HepG2 (cell line): ENCODE data around the gene ZNF554. TPM values are rescaled to one million over a fixed set of nuclear protein-coding genes. Genes with fewer than 3 reads are reported as not detected.

Source experiments
- HES4 ChIP-seq: sonication (generic); formaldehyde crosslinking; IDR thresholded peaks from 2 replicates; pipeline ENCODE4 v1.9.0; 2021; ENCODE audit warnings: mild to moderate bottlenecking, missing genetic modification reagents, borderline replicate concordance
- KLF9 ChIP-seq: IDR thresholded peaks from 2 replicates; pipeline ENCODE4 v1.6.1; 2016; ENCODE audit warnings: low read depth
- MED8 ChIP-seq: sonication (generic); formaldehyde crosslinking; IDR thresholded peaks from 2 replicates; pipeline ENCODE4 v1.8.1; 2023; ENCODE audit warnings: mild to moderate bottlenecking, missing genetic modification reagents; ENCODE audit not compliant: insufficient replicate concordance
- MEF2D ChIP-seq: sonication (generic); formaldehyde crosslinking; IDR thresholded peaks from 2 replicates; pipeline ENCODE4 v1.5.1; 2020; ENCODE audit warnings: mild to moderate bottlenecking, missing genetic modification reagents
- RFXANK ChIP-seq: IDR thresholded peaks from 2 replicates; pipeline ENCODE4 v1.6.1; 2016
- SNAPC2 ChIP-seq: sonication (generic); formaldehyde crosslinking; IDR thresholded peaks from 2 replicates; pipeline ENCODE4 v1.8.1; 2022; ENCODE audit warnings: mild to moderate bottlenecking, missing genetic modification reagents
- ZNF251 ChIP-seq: sonication (generic); formaldehyde crosslinking; IDR thresholded peaks from 2 replicates; pipeline ENCODE4 v1.9.0; 2021; ENCODE audit warnings: mild to moderate bottlenecking, missing genetic modification reagents
- ZNF484 ChIP-seq: sonication (generic); formaldehyde crosslinking; IDR thresholded peaks from 2 replicates; pipeline ENCODE4 v1.5.1; 2020; ENCODE audit warnings: mild to moderate bottlenecking, low read depth, missing genetic modification reagents, borderline replicate concordance
- ZNF510 ChIP-seq: sonication (generic); formaldehyde crosslinking; IDR thresholded peaks from 2 replicates; pipeline ENCODE4 v1.4.0; 2020; ENCODE audit warnings: low read depth, mild to moderate bottlenecking, missing genetic modification reagents
- ZNF629 ChIP-seq: sonication (generic); formaldehyde crosslinking; conservative IDR thresholded peaks from 2 replicates; pipeline ENCODE4 v1.5.0; 2020; ENCODE audit warnings: missing genetic modification reagents
- ZNF775 ChIP-seq: sonication (generic); formaldehyde crosslinking; IDR thresholded peaks from 2 replicates; pipeline ENCODE4 v1.4.0; 2020; ENCODE audit warnings: missing genetic modification reagents, mild to moderate bottlenecking, moderate library complexity, borderline replicate concordance
- ZNF883 ChIP-seq: sonication (generic); formaldehyde crosslinking; IDR thresholded peaks from 2 replicates; pipeline ENCODE4 v1.5.1; 2020; ENCODE audit warnings: mild to moderate bottlenecking, missing genetic modification reagents; ENCODE audit errors: not compliant biosample characterization
- polyA plus RNA-seq, 8 experiments: library from polyadenylated mRNA; depleted of rRNA in 3 of 8; stranded (reverse) in 7 of 8; unstranded in 1 of 8; fragments of >200 nt; fragmentation: Illumina TruSeq in 4 of 8; extraction: Trizol in 4 of 8; gene quantifications; 2 replicates each; pipeline versions ENCODE4 v1.2.1 to v1.2.3, GENCODE V29; 2011 to 2016; ENCODE audit warnings: low read depth in 4 of 8, missing spikeins in 1 of 8, mixed read lengths in 1 of 8; ENCODE audit not compliant: insufficient read depth in 1 of 8
- total RNA-seq, 5 experiments: library from RNA; depleted of rRNA; stranded (reverse); fragments of >200 nt; fragmentation: Illumina TruSeq; extraction: Trizol; gene quantifications; 2 replicates each; pipeline ENCODE4 v1.2.3, GENCODE V29; 2016; ENCODE audit warnings: low read depth in 1 of 5
- TF ChIP-seq, protein P1 (sequence below): IDR thresholded peaks from 2 replicates; pipeline ENCODE4 v1.6.1; 2012; ENCODE audit warnings: low read length, improper control_type of control experiment
- TF ChIP-seq, protein P2 (sequence below): sonication (generic); formaldehyde crosslinking; IDR thresholded peaks from 2 replicates; pipeline ENCODE4 v1.5.0; 2020; ENCODE audit warnings: missing genetic modification reagents
- TF ChIP-seq, protein P3 (sequence below): sonication (generic); formaldehyde crosslinking; IDR thresholded peaks from 2 replicates; pipeline ENCODE4 v1.4.0; 2020; ENCODE audit warnings: missing genetic modification reagents
- TF ChIP-seq, protein P4 (sequence below): IDR thresholded peaks from 2 replicates; pipeline ENCODE4 v1.6.1; 2016; ENCODE audit warnings: low read depth, control low read depth
- TF ChIP-seq, protein P5 (sequence below): sonication (generic); formaldehyde crosslinking; IDR thresholded peaks from 2 replicates; pipeline ENCODE4 v1.5.1; 2020; ENCODE audit warnings: missing genetic modification reagents, mild to moderate bottlenecking, borderline replicate concordance
- TF ChIP-seq, protein P6 (sequence below): sonication (generic); formaldehyde crosslinking; IDR thresholded peaks from 2 replicates; pipeline ENCODE4 v1.4.0; 2020; ENCODE audit warnings: missing genetic modification reagents

Gene ZNF554
- total and polyA plus RNA-seq, 2 of the 13 experiments (the other 11 are each of a cell fraction or from before 2014, with no cell fraction given): 2.2 to 2.7 TPM

DNA sequence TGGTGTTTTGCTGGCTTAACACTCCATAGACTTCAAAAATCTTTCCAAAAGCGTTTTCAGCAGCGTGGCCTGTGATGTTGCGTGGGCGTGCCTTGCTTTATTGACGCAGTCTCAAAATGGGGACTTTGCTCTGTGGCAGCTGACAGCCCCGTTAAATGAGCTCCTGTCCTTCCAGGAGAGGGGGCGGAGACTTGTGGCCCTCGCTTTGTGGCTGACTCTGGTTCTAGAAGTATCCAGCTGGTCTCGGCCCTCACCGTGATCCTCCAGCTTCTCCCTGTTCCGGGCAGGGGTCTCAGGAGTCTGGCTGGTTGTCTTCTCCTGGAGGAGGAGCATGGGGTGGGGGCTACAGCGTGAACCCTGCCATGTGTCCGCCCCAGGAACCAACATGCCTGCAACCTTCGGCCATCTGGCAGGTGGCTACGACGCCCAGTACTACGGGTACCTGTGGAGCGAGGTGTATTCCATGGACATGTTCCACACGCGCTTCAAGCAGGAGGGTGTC, 8.4 kb upstream of the ZNF554 start (continued):
- TF ChIP-seq, protein P1, sequence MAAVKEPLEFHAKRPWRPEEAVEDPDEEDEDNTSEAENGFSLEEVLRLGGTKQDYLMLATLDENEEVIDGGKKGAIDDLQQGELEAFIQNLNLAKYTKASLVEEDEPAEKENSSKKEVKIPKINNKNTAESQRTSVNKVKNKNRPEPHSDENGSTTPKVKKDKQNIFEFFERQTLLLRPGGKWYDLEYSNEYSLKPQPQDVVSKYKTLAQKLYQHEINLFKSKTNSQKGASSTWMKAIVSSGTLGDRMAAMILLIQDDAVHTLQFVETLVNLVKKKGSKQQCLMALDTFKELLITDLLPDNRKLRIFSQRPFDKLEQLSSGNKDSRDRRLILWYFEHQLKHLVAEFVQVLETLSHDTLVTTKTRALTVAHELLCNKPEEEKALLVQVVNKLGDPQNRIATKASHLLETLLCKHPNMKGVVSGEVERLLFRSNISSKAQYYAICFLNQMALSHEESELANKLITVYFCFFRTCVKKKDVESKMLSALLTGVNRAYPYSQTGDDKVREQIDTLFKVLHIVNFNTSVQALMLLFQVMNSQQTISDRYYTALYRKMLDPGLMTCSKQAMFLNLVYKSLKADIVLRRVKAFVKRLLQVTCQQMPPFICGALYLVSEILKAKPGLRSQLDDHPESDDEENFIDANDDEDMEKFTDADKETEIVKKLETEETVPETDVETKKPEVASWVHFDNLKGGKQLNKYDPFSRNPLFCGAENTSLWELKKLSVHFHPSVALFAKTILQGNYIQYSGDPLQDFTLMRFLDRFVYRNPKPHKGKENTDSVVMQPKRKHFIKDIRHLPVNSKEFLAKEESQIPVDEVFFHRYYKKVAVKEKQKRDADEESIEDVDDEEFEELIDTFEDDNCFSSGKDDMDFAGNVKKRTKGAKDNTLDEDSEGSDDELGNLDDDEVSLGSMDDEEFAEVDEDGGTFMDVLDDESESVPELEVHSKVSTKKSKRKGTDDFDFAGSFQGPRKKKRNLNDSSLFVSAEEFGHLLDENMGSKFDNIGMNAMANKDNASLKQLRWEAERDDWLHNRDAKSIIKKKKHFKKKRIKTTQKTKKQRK: no peak
- TF ChIP-seq, protein P2, sequence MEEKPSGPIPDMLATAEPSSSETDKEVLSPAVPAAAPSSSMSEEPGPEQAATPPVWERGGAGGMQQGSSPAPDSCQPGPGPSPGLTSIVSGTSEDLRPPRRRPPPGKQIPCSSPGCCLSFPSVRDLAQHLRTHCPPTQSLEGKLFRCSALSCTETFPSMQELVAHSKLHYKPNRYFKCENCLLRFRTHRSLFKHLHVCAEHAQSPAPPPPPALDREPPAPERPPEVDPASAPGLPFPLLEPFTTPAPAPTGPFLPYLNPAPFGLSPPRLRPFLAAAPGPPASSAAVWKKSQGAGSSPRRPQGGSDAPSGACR: no peak
- TF ChIP-seq, protein P3, sequence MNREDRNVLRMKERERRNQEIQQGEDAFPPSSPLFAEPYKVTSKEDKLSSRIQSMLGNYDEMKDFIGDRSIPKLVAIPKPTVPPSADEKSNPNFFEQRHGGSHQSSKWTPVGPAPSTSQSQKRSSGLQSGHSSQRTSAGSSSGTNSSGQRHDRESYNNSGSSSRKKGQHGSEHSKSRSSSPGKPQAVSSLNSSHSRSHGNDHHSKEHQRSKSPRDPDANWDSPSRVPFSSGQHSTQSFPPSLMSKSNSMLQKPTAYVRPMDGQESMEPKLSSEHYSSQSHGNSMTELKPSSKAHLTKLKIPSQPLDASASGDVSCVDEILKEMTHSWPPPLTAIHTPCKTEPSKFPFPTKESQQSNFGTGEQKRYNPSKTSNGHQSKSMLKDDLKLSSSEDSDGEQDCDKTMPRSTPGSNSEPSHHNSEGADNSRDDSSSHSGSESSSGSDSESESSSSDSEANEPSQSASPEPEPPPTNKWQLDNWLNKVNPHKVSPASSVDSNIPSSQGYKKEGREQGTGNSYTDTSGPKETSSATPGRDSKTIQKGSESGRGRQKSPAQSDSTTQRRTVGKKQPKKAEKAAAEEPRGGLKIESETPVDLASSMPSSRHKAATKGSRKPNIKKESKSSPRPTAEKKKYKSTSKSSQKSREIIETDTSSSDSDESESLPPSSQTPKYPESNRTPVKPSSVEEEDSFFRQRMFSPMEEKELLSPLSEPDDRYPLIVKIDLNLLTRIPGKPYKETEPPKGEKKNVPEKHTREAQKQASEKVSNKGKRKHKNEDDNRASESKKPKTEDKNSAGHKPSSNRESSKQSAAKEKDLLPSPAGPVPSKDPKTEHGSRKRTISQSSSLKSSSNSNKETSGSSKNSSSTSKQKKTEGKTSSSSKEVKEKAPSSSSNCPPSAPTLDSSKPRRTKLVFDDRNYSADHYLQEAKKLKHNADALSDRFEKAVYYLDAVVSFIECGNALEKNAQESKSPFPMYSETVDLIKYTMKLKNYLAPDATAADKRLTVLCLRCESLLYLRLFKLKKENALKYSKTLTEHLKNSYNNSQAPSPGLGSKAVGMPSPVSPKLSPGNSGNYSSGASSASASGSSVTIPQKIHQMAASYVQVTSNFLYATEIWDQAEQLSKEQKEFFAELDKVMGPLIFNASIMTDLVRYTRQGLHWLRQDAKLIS (CRISPR knock-in tag): no peak
- TF ChIP-seq, protein P4, sequence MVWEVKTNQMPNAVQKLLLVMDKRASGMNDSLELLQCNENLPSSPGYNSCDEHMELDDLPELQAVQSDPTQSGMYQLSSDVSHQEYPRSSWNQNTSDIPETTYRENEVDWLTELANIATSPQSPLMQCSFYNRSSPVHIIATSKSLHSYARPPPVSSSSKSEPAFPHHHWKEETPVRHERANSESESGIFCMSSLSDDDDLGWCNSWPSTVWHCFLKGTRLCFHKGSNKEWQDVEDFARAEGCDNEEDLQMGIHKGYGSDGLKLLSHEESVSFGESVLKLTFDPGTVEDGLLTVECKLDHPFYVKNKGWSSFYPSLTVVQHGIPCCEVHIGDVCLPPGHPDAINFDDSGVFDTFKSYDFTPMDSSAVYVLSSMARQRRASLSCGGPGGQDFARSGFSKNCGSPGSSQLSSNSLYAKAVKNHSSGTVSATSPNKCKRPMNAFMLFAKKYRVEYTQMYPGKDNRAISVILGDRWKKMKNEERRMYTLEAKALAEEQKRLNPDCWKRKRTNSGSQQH (CRISPR knock-in tag): no peak
- no peak for TF ChIP-seq ZNF510 (CRISPR knock-in tag)
- TF ChIP-seq SNAPC2 (CRISPR knock-in tag): no peak; the same call in 1 of the 2 replicates
- TF ChIP-seq ZNF883 (CRISPR knock-in tag): no peak
- peak; percentile 92; the same call in 1 of the 2 replicates for TF ChIP-seq KLF9 (CRISPR knock-in tag)
- no peak for TF ChIP-seq RFXANK
- TF ChIP-seq, protein P5, sequence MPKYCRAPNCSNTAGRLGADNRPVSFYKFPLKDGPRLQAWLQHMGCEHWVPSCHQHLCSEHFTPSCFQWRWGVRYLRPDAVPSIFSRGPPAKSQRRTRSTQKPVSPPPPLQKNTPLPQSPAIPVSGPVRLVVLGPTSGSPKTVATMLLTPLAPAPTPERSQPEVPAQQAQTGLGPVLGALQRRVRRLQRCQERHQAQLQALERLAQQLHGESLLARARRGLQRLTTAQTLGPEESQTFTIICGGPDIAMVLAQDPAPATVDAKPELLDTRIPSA (CRISPR knock-in tag): no peak
- no peak for TF ChIP-seq MEF2D (CRISPR knock-in tag)
- no peak for TF ChIP-seq ZNF484 (CRISPR knock-in tag)
- TF ChIP-seq MED8 (CRISPR knock-in tag): no peak
- TF ChIP-seq HES4 (CRISPR knock-in tag): peak; percentile 80; the same call in 1 of the 2 replicates
- TF ChIP-seq ZNF629 (CRISPR knock-in tag): no peak
- TF ChIP-seq ZNF251 (CRISPR knock-in tag): no peak
- no peak for TF ChIP-seq ZNF775 (CRISPR knock-in tag)
- TF ChIP-seq, protein P6, sequence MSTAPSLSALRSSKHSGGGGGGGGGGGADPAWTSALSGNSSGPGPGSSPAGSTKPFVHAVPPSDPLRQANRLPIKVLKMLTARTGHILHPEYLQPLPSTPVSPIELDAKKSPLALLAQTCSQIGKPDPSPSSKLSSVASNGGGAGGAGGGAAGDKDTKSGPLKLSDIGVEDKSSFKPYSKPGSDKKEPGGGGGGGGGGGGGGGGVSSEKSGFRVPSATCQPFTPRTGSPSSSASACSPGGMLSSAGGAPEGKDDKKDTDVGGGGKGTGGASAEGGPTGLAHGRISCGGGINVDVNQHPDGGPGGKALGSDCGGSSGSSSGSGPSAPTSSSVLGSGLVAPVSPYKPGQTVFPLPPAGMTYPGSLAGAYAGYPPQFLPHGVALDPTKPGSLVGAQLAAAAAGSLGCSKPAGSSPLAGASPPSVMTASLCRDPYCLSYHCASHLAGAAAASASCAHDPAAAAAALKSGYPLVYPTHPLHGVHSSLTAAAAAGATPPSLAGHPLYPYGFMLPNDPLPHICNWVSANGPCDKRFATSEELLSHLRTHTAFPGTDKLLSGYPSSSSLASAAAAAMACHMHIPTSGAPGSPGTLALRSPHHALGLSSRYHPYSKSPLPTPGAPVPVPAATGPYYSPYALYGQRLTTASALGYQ (CRISPR knock-in tag): no peak
